Endodermal cell (in vitro differentiated cells): ENCODE results near the gene KCNT1. TPM values are rescaled to one million over a fixed set of nuclear protein-coding genes. Genes with fewer than 3 reads are reported as not detected.

Source experiments
- DNase-seq: peaks from one replicate; pipeline ENCODE4 v3.0.0-alpha.2; 2017
- H3K27ac ChIP-seq: 2 replicates; pipeline ENCODE4 v1.5.1; 2013; ENCODE audit warnings: mild to moderate bottlenecking, low read depth, low read length, moderate library complexity
- H3K27me3 ChIP-seq: 2 replicates; pipeline ENCODE4 v1.6.1; 2013; ENCODE audit warnings: mild to moderate bottlenecking, low read length, moderate library complexity; ENCODE audit not compliant: insufficient read depth, control insufficient read depth, poor library complexity, severe bottlenecking
- H3K36me3 ChIP-seq: 2 replicates; pipeline ENCODE4 v1.7.0; 2013; ENCODE audit warnings: mild to moderate bottlenecking, low read length, moderate library complexity; ENCODE audit not compliant: control insufficient read depth, insufficient read depth
- H3K4me1 ChIP-seq: one replicate; pipeline ENCODE4 v1.7.0; 2013; ENCODE audit warnings: low read length; ENCODE audit not compliant: control insufficient read depth, insufficient read depth
- H3K4me3 ChIP-seq: 2 replicates; pipeline ENCODE4 v1.5.1; 2013; ENCODE audit warnings: mild to moderate bottlenecking, low read length, moderate library complexity
- H3K9ac ChIP-seq: 2 replicates; pipeline ENCODE4 v1.6.1; 2013; ENCODE audit warnings: mild to moderate bottlenecking, low read length, moderate library complexity; ENCODE audit not compliant: poor library complexity, severe bottlenecking; ENCODE audit errors: extremely low read depth
- H3K9me3 ChIP-seq: 2 replicates; pipeline ENCODE4 v1.6.1; 2013; ENCODE audit warnings: mild to moderate bottlenecking, low read length, moderate library complexity; ENCODE audit not compliant: control insufficient read depth
- H3K27ac Mint-ChIP-seq: 2 replicates; pipeline ENCODE4 v1.8.0; 2020; ENCODE audit warnings: mixed read lengths
- H3K27me3 Mint-ChIP-seq: 2 replicates; pipeline ENCODE4 v1.8.0; 2021; ENCODE audit warnings: mild to moderate bottlenecking, mixed read lengths; ENCODE audit not compliant: insufficient read depth
- H3K36me3 Mint-ChIP-seq: 2 replicates; pipeline ENCODE4 v1.8.0; 2020; ENCODE audit warnings: low read depth, mixed read lengths
- H3K4me1 Mint-ChIP-seq: 2 replicates; pipeline ENCODE4 v1.8.0; 2020; ENCODE audit warnings: mixed read lengths
- H3K4me3 Mint-ChIP-seq: 2 replicates; pipeline ENCODE4 v1.8.0; 2020; ENCODE audit warnings: mild to moderate bottlenecking, moderate library complexity, mixed read lengths
- H3K9me3 Mint-ChIP-seq: 2 replicates; pipeline ENCODE4 v1.8.0; 2020; ENCODE audit warnings: mild to moderate bottlenecking, mixed read lengths
- WGBS, 2 experiments: methylation state at CpG; one replicate each; pipeline versions ENCODE4 v1.1.5 to v1.1.7; 2013; ENCODE audit warnings: missing lambda C conversion rate in 2 of 2, mixed read lengths in 1 of 2; ENCODE audit not compliant: insufficient coverage in 1 of 2, insufficient read length in 1 of 2; 5-methylcytosine and 5-hydroxymethylcytosine counted together
- total RNA-seq, 2 donors: library from RNA; stranded (reverse); fragmentation: NEBNext Ultra II Directional in 1 of 2; extraction: Animal tissue kit (Norgen Biotek cat#: 25700) in 1 of 2; gene quantifications; 2 replicates in 1 of 2; 3 replicates in 1 of 2; pipeline ENCODE4 v1.2.1, GENCODE V29; 2021
- TF ChIP-seq, protein P1 (sequence below): fragments of 200-600 bp; sonication (generic); conservative IDR thresholded peaks from 2 replicates; pipeline ENCODE4 v1.5.0; 2021; ENCODE audit warnings: antibody characterized with exemption, mild to moderate bottlenecking

The KCNT1 gene
- total RNA-seq, 2 donors from 2014 or later = 0.15 TPM; not detected in 1

DNA sequence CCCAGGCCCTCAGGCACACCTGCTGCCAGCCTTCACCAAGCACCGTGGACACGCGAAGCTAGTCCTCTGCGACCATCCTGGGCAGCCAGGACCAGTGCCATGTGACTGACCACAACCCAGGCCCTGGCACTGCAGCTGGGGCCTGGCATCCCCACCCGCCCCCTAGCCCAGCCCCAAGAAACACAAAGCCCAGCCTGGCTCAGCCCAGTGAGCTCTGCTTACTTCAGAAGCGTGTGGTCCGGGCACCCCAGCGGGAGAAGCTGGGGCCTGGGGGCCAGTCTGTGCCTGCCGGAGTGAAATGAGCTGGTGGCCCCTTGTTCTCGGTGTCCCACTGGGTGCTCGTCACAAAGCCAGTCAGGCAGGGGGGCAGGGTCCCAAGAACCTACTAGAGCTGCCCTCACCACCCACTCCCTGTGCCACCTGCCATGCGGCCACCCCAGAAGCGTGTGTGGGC lies 87.9 kb downstream of the KCNT1 start:
- no peak for DNase-seq
- Mint-ChIP-seq H3K4me1 (no peaks in the 10 kb centered on the region), H3K27me3 (no peaks in the 10 kb centered on the region), H3K36me3 (no peaks in the 10 kb centered on the region), H3K4me3 (no peak overlapping the region), H3K27ac (no peak overlapping the region), H3K9me3 (no peaks in the 10 kb centered on the region)
- Histone ChIP-seq H3K9ac (no peak overlapping the region), H3K36me3 (no peaks in the 10 kb centered on the region), H3K4me3 (no peak overlapping the region), H3K27ac (no peak overlapping the region), H3K9me3 (no peaks in the 10 kb centered on the region), H3K27me3 (no peaks in the 10 kb centered on the region), H3K4me1 (no peaks in the 10 kb centered on the region)
- TF ChIP-seq, protein P1, sequence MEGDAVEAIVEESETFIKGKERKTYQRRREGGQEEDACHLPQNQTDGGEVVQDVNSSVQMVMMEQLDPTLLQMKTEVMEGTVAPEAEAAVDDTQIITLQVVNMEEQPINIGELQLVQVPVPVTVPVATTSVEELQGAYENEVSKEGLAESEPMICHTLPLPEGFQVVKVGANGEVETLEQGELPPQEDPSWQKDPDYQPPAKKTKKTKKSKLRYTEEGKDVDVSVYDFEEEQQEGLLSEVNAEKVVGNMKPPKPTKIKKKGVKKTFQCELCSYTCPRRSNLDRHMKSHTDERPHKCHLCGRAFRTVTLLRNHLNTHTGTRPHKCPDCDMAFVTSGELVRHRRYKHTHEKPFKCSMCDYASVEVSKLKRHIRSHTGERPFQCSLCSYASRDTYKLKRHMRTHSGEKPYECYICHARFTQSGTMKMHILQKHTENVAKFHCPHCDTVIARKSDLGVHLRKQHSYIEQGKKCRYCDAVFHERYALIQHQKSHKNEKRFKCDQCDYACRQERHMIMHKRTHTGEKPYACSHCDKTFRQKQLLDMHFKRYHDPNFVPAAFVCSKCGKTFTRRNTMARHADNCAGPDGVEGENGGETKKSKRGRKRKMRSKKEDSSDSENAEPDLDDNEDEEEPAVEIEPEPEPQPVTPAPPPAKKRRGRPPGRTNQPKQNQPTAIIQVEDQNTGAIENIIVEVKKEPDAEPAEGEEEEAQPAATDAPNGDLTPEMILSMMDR = no peak
- 91 to 93% methylated on average over 5 to 13 of the region's 13 CpGs for WGBS, 2 experiments

DNA sequence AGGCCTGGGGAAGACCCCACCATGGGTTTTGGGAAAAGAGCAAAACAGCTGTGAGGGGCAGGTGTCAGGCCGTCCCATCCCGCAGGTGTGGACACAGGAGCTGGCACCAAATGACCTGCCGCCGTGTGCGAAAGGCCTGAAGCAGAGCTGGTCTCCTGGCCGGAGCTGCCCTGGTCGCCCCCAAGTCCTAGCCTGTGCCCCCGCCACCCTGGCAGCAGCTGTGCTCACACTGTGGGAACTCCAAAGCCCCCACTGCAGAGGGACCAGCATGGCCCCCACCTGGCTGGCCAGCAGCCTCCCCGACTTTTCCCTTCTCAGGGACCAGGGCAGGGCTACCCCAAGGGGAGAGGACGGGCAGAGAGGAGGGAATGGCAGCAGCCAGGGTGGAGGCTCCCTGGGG lies 88.4 kb downstream of the KCNT1 start:
- Mint-ChIP-seq H3K36me3 (no peaks in the 10 kb centered on the region), H3K9me3 (no peaks in the 10 kb centered on the region), H3K27ac (no peak overlapping the region), H3K4me1 (no peaks in the 10 kb centered on the region), H3K4me3 (no peak overlapping the region), H3K27me3 (no peaks in the 10 kb centered on the region)
- TF ChIP-seq, protein P1 = no peak
- Histone ChIP-seq H3K27ac (no peak overlapping the region), H3K4me1 (no peaks in the 10 kb centered on the region), H3K36me3 (no peaks in the 10 kb centered on the region), H3K4me3 (no peak overlapping the region), H3K9me3 (no peaks in the 10 kb centered on the region), H3K27me3 (no peaks in the 10 kb centered on the region), H3K9ac (no peak overlapping the region)
- 85 to 98% methylated on average over 7 to 10 of the region's 10 CpGs for WGBS, 2 experiments
- DNase-seq = no peak

DNA sequence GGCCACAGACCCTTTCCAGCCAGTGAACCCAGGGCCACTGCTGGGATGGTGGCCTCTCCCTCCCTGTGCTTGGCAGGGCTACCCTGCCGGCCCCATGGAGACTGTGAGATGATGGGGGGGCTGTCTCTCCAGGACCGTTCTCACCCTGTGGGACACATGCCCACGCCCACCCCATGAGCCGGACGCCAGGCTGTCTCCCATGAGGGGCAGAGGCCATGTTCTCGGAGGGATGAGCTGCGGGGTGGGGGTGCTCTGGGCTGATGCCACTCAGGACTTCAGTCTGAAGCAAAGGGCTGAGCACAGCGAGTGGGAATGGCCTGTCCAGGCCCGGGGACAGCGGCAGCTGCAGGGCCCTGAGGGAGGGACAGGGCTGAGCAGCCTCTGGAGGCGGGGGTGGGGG lies 88.9 kb downstream of the KCNT1 start:
- H3K27me3 Mint-ChIP-seq = no peaks in the 10 kb centered on the region
- no peak for DNase-seq
- Histone ChIP-seq H3K27me3 (no peaks in the 10 kb centered on the region), H3K9ac (no peak overlapping the region), H3K9me3 (no peaks in the 10 kb centered on the region), H3K36me3 (no peaks in the 10 kb centered on the region), H3K4me3 (no peak overlapping the region), H3K4me1 (no peaks in the 10 kb centered on the region), H3K27ac (no peak overlapping the region)
- no peaks in the 10 kb centered on the region for H3K36me3 Mint-ChIP-seq
- WGBS, 2 experiments = 92 to 98% methylated on average over 6 to 11 of the region's 11 CpGs
- H3K9me3 Mint-ChIP-seq = no peaks in the 10 kb centered on the region
- no peaks in the 10 kb centered on the region for H3K4me1 Mint-ChIP-seq
- no peak overlapping the region for H3K4me3 Mint-ChIP-seq
- H3K27ac Mint-ChIP-seq = no peak overlapping the region
- TF ChIP-seq, protein P1 = no peak
